Glomerular endothelial cell (primary cell): ENCODE results near the gene NUDT3. TPM values are rescaled to one million over a fixed set of nuclear protein-coding genes. Genes with fewer than 3 reads are reported as not detected.
A peak's percentile ranks its signal among the peaks of the same experiment; 100 is the strongest.
"Not testable (repeated sequence)": the region's sequence is repeated elsewhere in the genome, so short reads cannot be mapped to it uniquely, and the experiment has no call there.

ENCODE experiments used
- DNase-seq: peaks from one replicate; pipeline ENCODE4 v3.0.0-alpha.2; 2011; ENCODE audit warnings: low read depth, low spot score; ENCODE audit errors: extremely low read depth
- total RNA-seq: library from RNA; depleted of rRNA; stranded (reverse); fragments of >200 nt; gene quantifications from 2 replicates; pipeline ENCODE4 v1.2.3, GENCODE V29; 2015

Gene NUDT3
- total RNA-seq, 1 donor from 2014 or later, result 31.2 TPM

GRCh38 chr6:34371865-34372264, 20.6 kb downstream of the NUDT3 start:
- DNase-seq, result not testable (repeated sequence)

GRCh38 chr6:34370361-34370760, 22.1 kb downstream of the NUDT3 start:
- peak; percentile 64 for DNase-seq

GRCh38 chr6:34369385-34369784, 23.1 kb downstream of the NUDT3 start:
- DNase-seq, result no peak

GRCh38 chr6:34366639-34366921, 25.9 kb downstream of the NUDT3 start:
- no peak for DNase-seq

GRCh38 chr6:34365781-34366638, 26.5 kb downstream of the NUDT3 start:
- not testable (repeated sequence) for DNase-seq

- DNase-seq, result not testable (repeated sequence)
Measured at GRCh38 chr6:34363681-34364075, 28.8 kb downstream of the NUDT3 start.

GRCh38 chr6:34362909-34363680, 29.4 kb downstream of the NUDT3 start:
- DNase-seq, result no peak

- DNase-seq, result no peak
Measured at GRCh38 chr6:34362176-34362575, 30.3 kb downstream of the NUDT3 start.

- no peak for DNase-seq
Measured at GRCh38 chr6:34360556-34360955, 31.9 kb downstream of the NUDT3 start.

GRCh38 chr6:34359418-34360158, 32.9 kb downstream of the NUDT3 start:
- DNase-seq, result no peak

GRCh38 chr6:34358389-34358905, 34.0 kb downstream of the NUDT3 start:
- no peak for DNase-seq

GRCh38 chr6:34357937-34358336, 34.5 kb downstream of the NUDT3 start:
- no peak for DNase-seq

- DNase-seq, result no peak
Measured at GRCh38 chr6:34355889-34356288, 36.6 kb downstream of the NUDT3 start.

- DNase-seq, result not testable (repeated sequence)
Measured at GRCh38 chr6:34354230-34354629, 38.2 kb downstream of the NUDT3 start.

- not testable (repeated sequence) for DNase-seq
Measured at GRCh38 chr6:34353530-34353929, 38.9 kb downstream of the NUDT3 start.

GRCh38 chr6:34352305-34352937, 40.0 kb downstream of the NUDT3 start:
- no peak for DNase-seq

GRCh38 chr6:34350934-34351217, 41.6 kb downstream of the NUDT3 start:
- DNase-seq, result no peak

GRCh38 chr6:34350137-34350933, 42.1 kb downstream of the NUDT3 start:
- no peak for DNase-seq

GRCh38 chr6:34349211-34349610, 43.3 kb downstream of the NUDT3 start:
- no peak for DNase-seq

GRCh38 chr6:34347303-34347702, 45.2 kb downstream of the NUDT3 start:
- no peak for DNase-seq
